Left forelimb (tissue), 1 donor: Measurements from ENCODE around the gene SLC6A16.
"Not testable (repeated sequence)": the region's sequence is repeated elsewhere in the genome, so short reads cannot be mapped to it uniquely, and the experiment has no call there.

Experiments
- DNase-seq: peaks from one replicate; pipeline ENCODE4 v3.0.0-alpha.2; 2018; ENCODE audit warnings: low spot score

Gene SLC6A16

GRCh38 chr19:49324801-49325576, at the start of gene SLC6A16:
TSS of gene SLC6A16 (minus strand) at chr19:49325191. CDS start at chr19:49311347, 13,844 bp downstream.
- DNase-seq = no peak

GRCh38 chr19:49373174-49373573, 48.2 kb upstream of the SLC6A16 start:
- DNase-seq = not testable (repeated sequence)

- DNase-seq = no peak
Observed at GRCh38 chr19:49371184-49371583, 46.2 kb upstream of the SLC6A16 start.

GRCh38 chr19:49368711-49369358, 43.8 kb upstream of the SLC6A16 start:
- no peak for DNase-seq

GRCh38 chr19:49366110-49366509, 41.1 kb upstream of the SLC6A16 start:
- DNase-seq = no peak

- DNase-seq = no peak
Observed at GRCh38 chr19:49364083-49364737, 39.2 kb upstream of the SLC6A16 start.

GRCh38 chr19:49363268-49364082, 38.5 kb upstream of the SLC6A16 start, which contains the start of gene DKKL1:
TSS of gene DKKL1 (plus strand) at chr19:49363877. CDS start at chr19:49363999, 122 bp downstream.
- DNase-seq = peak; percentile 96

GRCh38 chr19:49362929-49363267, 37.9 kb upstream of the SLC6A16 start:
- DNase-seq = peak; percentile 78

- peak; percentile 92 for DNase-seq
Observed at GRCh38 chr19:49362048-49362928, 37.3 kb upstream of the SLC6A16 start, which contains the start of gene TEAD2. TSS of gene TEAD2 (minus strand) at chr19:49362416. CDS start at chr19:49360075, 2,341 bp downstream.

- DNase-seq = peak; percentile 95
Observed at GRCh38 chr19:49361438-49362047, 36.6 kb upstream of the SLC6A16 start.

GRCh38 chr19:49359851-49360820, 35.1 kb upstream of the SLC6A16 start:
- DNase-seq = no peak

- DNase-seq = no peak
Observed at GRCh38 chr19:49357186-49357585, 32.2 kb upstream of the SLC6A16 start.

GRCh38 chr19:49356382-49356781, 31.4 kb upstream of the SLC6A16 start:
- no peak for DNase-seq

GRCh38 chr19:49355909-49356353, 30.9 kb upstream of the SLC6A16 start:
- no peak for DNase-seq

GRCh38 chr19:49349567-49349966, 24.6 kb upstream of the SLC6A16 start:
- no peak for DNase-seq

- DNase-seq = no peak
Observed at GRCh38 chr19:49348305-49349189, 23.6 kb upstream of the SLC6A16 start.

GRCh38 chr19:49347835-49348234, 22.8 kb upstream of the SLC6A16 start:
- DNase-seq = no peak

GRCh38 chr19:49347191-49347590, 22.2 kb upstream of the SLC6A16 start:
- no peak for DNase-seq
